Measurements from ENCODE around the gene MAST1.
A peak's percentile ranks its signal among the peaks of the same experiment; 100 is the strongest.

The MAST1 gene

GRCh38 chr19:12833418-12833737 lies 4.9 kb upstream of the MAST1 start:
- TF ChIP-seq, protein P1, sequence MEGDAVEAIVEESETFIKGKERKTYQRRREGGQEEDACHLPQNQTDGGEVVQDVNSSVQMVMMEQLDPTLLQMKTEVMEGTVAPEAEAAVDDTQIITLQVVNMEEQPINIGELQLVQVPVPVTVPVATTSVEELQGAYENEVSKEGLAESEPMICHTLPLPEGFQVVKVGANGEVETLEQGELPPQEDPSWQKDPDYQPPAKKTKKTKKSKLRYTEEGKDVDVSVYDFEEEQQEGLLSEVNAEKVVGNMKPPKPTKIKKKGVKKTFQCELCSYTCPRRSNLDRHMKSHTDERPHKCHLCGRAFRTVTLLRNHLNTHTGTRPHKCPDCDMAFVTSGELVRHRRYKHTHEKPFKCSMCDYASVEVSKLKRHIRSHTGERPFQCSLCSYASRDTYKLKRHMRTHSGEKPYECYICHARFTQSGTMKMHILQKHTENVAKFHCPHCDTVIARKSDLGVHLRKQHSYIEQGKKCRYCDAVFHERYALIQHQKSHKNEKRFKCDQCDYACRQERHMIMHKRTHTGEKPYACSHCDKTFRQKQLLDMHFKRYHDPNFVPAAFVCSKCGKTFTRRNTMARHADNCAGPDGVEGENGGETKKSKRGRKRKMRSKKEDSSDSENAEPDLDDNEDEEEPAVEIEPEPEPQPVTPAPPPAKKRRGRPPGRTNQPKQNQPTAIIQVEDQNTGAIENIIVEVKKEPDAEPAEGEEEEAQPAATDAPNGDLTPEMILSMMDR (conservative IDR thresholded peaks at IDR 0.05): no peak
- H3K27ac ChIP-seq: peak overlapping the region; percentile 31; the same call in 1 of the 2 replicates

DNA sequence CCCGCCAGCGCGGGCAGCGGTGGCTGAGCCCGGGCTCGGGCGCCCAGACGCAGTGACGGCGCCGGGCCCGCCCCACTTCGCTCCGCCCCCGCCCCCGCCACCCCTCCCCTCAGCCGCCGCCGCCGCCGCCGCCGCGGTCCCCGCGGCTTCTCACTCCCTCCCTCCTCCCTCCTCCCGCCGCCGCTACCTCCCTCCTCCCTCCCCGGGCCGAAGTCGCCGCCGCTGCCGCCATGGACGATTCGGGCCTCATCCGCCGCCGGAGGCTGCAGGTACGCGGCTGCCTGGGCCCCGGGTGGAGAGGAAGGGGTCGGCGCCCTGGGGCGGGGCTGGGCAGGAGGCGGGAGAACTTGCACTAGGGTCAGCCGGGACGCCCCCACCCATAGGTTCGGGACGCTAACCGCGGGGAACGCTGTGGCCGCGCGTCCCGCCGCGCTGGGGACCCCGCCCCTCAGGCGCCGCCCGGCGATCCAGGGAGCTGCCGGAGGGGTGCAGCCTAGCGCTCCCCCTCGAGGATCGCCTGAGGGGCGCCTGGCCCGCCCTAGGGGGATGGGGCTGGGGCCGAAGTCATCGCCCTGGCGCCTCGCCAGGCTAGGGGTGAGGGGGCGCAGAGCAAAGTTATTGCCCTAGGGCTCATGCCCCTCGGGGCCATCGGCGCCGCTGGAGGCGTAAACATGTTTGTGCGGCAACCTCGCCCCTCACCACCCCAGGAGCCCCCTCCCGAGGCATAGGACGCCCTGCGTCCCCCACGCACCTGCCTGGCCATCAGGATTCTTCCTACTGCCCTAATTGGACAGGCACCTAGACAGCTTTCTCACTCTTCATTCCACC lies 4.4 kb upstream of the MAST1 start:
- TF ChIP-seq, protein P1 (conservative IDR thresholded peaks at IDR 0.05): no peak
- peak overlapping the region; percentile 58; the same call in 1 of the 2 replicates for H3K27ac ChIP-seq

- peak within 1 kb of the TSS; percentile 58; the same call in 1 of the 2 replicates for H3K27ac ChIP-seq
- TF ChIP-seq, protein P1 (conservative IDR thresholded peaks at IDR 0.05): no peak
Observed at GRCh38 chr19:12834566-12834943, 3.8 kb upstream of the MAST1 start, which contains the start of gene RTBDN. TSS of gene RTBDN (minus strand) at chr19:12834579. CDS start at chr19:12829979, 4,600 bp downstream.

DNA sequence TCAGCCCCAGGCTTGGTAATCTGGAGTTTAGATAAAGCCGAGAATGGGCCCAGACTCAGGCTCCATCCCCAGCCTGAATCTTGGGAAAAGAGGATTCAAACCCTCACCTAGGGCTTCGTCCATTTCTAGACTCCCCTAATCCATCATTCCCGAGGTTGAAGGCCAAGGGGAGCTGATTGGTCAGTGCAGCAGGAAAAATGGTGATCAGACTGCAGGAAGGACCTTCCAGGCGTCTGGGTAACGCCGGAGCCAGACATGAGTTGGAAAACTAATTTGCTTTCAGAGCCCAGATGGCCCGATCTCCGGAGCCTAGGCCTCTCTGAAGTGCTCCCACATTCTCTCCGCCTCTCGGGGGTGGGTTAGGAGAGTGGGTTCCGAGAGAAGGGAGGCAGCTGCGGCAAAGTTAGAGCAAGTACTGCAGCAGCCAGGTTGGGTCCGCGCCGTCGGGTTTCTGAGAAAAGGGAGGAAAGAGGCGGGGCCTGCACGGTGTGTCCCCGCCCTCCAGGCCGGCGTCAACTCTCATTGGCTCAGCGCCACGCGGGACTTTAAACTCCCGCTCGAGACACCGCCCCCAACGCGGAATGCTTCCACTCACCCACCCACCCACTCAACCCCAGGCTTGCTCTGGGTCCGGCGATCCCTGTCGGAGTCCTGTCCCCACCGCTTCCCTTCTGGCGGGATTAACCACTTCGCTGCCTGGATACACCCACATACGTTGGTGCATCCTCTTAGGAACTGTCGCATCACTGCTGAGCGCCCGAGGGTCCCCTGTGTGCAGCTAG lies 3.1 kb upstream of the MAST1 start:
- TF ChIP-seq, protein P1 (conservative IDR thresholded peaks at IDR 0.05): no peak
- no peak overlapping the region for H3K27ac ChIP-seq

- H3K27ac ChIP-seq: peak overlapping the region; percentile 55; the same call in 1 of the 2 replicates
- TF ChIP-seq, protein P1 (conservative IDR thresholded peaks at IDR 0.05): no peak
Observed at GRCh38 chr19:12836529-12836863, 1.8 kb upstream of the MAST1 start.

GRCh38 chr19:12837225-12837624 lies 1.1 kb upstream of the MAST1 start:
- no peak overlapping the region for H3K27ac ChIP-seq
- TF ChIP-seq, protein P1 (conservative IDR thresholded peaks at IDR 0.05): no peak
